Measurements from ENCODE around the gene PATZ1. TPM values are rescaled to one million over a fixed set of nuclear protein-coding genes. Genes with fewer than 3 reads are reported as not detected.

The PATZ1 gene
- total RNA-seq, 1 experiment from 2014 or later = 120 TPM

DNA sequence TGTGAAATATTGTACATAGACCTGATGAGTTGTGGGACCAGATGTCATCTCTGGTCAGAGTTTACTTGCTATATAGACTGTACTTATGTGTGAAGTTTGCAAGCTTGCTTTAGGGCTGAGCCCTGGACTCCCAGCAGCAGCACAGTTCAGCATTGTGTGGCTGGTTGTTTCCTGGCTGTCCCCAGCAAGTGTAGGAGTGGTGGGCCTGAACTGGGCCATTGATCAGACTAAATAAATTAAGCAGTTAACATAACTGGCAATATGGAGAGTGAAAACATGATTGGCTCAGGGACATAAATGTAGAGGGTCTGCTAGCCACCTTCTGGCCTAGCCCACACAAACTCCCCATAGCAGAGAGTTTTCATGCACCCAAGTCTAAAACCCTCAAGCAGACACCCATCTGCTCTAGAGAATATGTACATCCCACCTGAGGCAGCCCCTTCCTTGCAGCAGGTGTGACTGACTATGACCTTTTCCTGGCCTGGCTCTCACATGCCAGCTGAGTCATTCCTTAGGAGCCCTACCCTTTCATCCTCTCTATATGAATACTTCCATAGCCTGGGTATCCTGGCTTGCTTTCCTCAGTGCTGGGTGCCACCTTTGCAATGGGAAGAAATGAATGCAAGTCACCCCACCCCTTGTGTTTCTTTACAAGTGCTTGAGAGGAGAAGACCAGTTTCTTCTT is 66.2 kb downstream of the PATZ1 start:
- H4K91ac ChIP-seq (ENCODE audit: insufficient read length, low read depth, low read length) = no peak overlapping the region
- H3K27ac ChIP-seq (ENCODE audit: insufficient read length, low read depth, low read length) = no peak overlapping the region
- no peak overlapping the region for H2BK20ac ChIP-seq (ENCODE audit: low read depth, low read length, poor library complexity, severe bottlenecking)
- no peak overlapping the region for H2AK5ac ChIP-seq (ENCODE audit: insufficient read length, low read length)
- no peak overlapping the region for H3K14ac ChIP-seq (ENCODE audit: insufficient read depth, low read length)
- no peak overlapping the region for H3T11ph ChIP-seq (ENCODE audit: low read length)
- no peak overlapping the region for H2BK12ac ChIP-seq (ENCODE audit: insufficient read length, low read depth, low read length)
- Mint-ChIP-seq H3K27ac (peak overlapping the region in 2 of 3 experiments; percentile 29 to 45; a peak in 2 of 7 replicates), H3K36me3 (ENCODE audit: insufficient read depth in 1 of 3, low read depth in 3 of 3) (peaks cover 6 to 45% (median 23%) of the 10 kb centered on the region in 3 experiments), H3K4me3 (no peak overlapping the region), H3K27me3 (ENCODE audit: low read depth) (peaks cover 4% of the 10 kb centered on the region), H3K4me1 (peaks cover 10 to 16% of the 10 kb centered on the region in 2 experiments), H3K9me3 (no peaks in the 10 kb centered on the region)
- H3K18ac ChIP-seq (ENCODE audit: insufficient read length, low read depth, low read length) = no peak overlapping the region
- H2BK5ac ChIP-seq (ENCODE audit: insufficient read length, low read length) = no peak overlapping the region
- H3K9ac ChIP-seq (ENCODE audit: extremely low read depth, insufficient read length, low read length) = no peak overlapping the region
- H4K5ac ChIP-seq (ENCODE audit: insufficient read length, low read depth, low read length) = no peak overlapping the region
- no peak overlapping the region for H2AFZ ChIP-seq (ENCODE audit: low read length)
- H3K23me2 ChIP-seq (ENCODE audit: insufficient read length, low read depth, low read length, poor library complexity, severe bottlenecking) = no peaks in the 10 kb centered on the region
- H3K9me3 ChIP-seq (ENCODE audit: control insufficient read depth, low read depth, low read length) = no peaks in the 10 kb centered on the region
- H3K4me1 ChIP-seq (ENCODE audit: insufficient read depth, low read length) = no peaks in the 10 kb centered on the region
- no peak overlapping the region for H2BK120ac ChIP-seq (ENCODE audit: low read depth, low read length, poor library complexity, severe bottlenecking)
- H4K8ac ChIP-seq (replicated peaks; ENCODE audit: insufficient read length, low read depth, low read length) = no peak overlapping the region
- H3K56ac ChIP-seq (ENCODE audit: insufficient read length, low read depth, low read length) = no peak overlapping the region
- H3K27me3 ChIP-seq (ENCODE audit: insufficient read depth, low read length) = no peaks in the 10 kb centered on the region
- H3K79me2 ChIP-seq (ENCODE audit: insufficient read depth, low read length) = no peaks in the 10 kb centered on the region
- no peaks in the 10 kb centered on the region for H3K79me1 ChIP-seq (ENCODE audit: insufficient read depth, low read depth, low read length, poor library complexity, severe bottlenecking)
- no peak overlapping the region for H3K4me2 ChIP-seq (ENCODE audit: insufficient read depth, insufficient read length, low read length)
- no peak for DNase-seq
- TF ChIP-seq CTCF (conservative IDR thresholded peaks at IDR 0.05) = no peak
- H3K23ac ChIP-seq (ENCODE audit: insufficient read length, low read depth, low read length) = no peak overlapping the region
- H3K4ac ChIP-seq (ENCODE audit: low read depth, low read length) = no peak overlapping the region
- no peaks in the 10 kb centered on the region for H4K20me1 ChIP-seq (ENCODE audit: control insufficient read depth, insufficient read depth, insufficient read length)
- no peak overlapping the region for H2BK15ac ChIP-seq (ENCODE audit: low read depth, low read length)
